AG04450 (cell line): Measurements from ENCODE around the gene KIF2A. TPM values are rescaled to one million over a fixed set of nuclear protein-coding genes. Genes with fewer than 3 reads are reported as not detected.

ENCODE experiments used
- CTCF ChIA-PET: fragments of 300-600, 350-600 bp; formaldehyde crosslinking; extraction: SDS; loops from one replicate; lab custom pipeline; 2022; ENCODE audit warnings: antibody characterized with exemption, inconsistent platforms; lab: Charles Lee
- POLR2A ChIA-PET: fragments of 350-600 bp; formaldehyde crosslinking; extraction: SDS; loops from one replicate; lab custom pipeline; 2021; ENCODE audit warnings: antibody characterized with exemption, inconsistent platforms; lab: Yijun Ruan, JAX
- DNase-seq: peaks from one replicate; pipeline ENCODE4 v3.0.0-alpha.2; 2011; ENCODE audit warnings: low read depth, low spot score
- H3K27ac ChIP-seq: one replicate; pipeline ENCODE4 v1.5.1; 2012; ENCODE audit warnings: low read depth, low read length, control low read depth
- H3K27me3 ChIP-seq: one replicate; pipeline ENCODE4 v1.6.0; 2012; ENCODE audit warnings: low read length; ENCODE audit not compliant: control insufficient read depth, insufficient read depth
- H3K4me3 ChIP-seq: 2 replicates; pipeline ENCODE4 v1.5.1; 2011; ENCODE audit warnings: mild to moderate bottlenecking, low read depth, low read length, control low read depth
- H3K9me3 ChIP-seq: 2 replicates; pipeline ENCODE4 v1.5.1; 2012; ENCODE audit warnings: low read length; ENCODE audit not compliant: control insufficient read depth, insufficient read depth
- CTCF ChIP-seq: IDR thresholded peaks from 2 replicates; pipeline ENCODE4 v1.5.1; 2011; ENCODE audit warnings: low read depth, low read length, control low read depth, inconsistent platforms
- polyA plus RNA-seq: library from polyadenylated mRNA; depleted of rRNA; stranded (reverse); fragments of >200 nt; gene quantifications from 2 replicates; pipeline ENCODE4 v1.2.3, GENCODE V29; 2011

The KIF2A gene
- polyA plus RNA-seq, 1 experiment = 50.8 TPM

GRCh38 chr5:62403411-62404250, 97.6 kb downstream of the KIF2A start, which contains the start of gene DIMT1:
DIMT1 (minus strand) TSS chr5:62403905; CDS start chr5:62403772, 133 bp downstream.
- POLR2A ChIA-PET = interaction anchor here (0.6 to 2.6 kb wide), 9 partner anchors 8 to 98 kb away, joined by 3 to 30 read pairs (median 3); partner anchors contain the start of genes IPO11 and KIF2A
- peak; percentile 93 for DNase-seq
- TF ChIP-seq CTCF = no peak
- CTCF ChIA-PET = interaction anchor here (1.0 to 3.2 kb wide), 6 partner anchors 10 to 375 kb away, joined by 3 to 12 read pairs (median 4); no protein-coding TSS in a partner anchor
- Histone ChIP-seq H3K4me3 (peak within 1 kb of the TSS; percentile 87), H3K27me3 (no peaks in the 10 kb centered on the region), H3K9me3 (no peaks in the 10 kb centered on the region; the same call in 1 of the 2 replicates), H3K27ac (peak within 1 kb of the TSS; percentile 95)

GRCh38 chr5:62412549-62413329, 106.7 kb downstream of the KIF2A start, which contains the start of gene IPO11:
IPO11 (plus strand) TSS chr5:62412763; CDS start chr5:62437280, 24,517 bp downstream.
- Histone ChIP-seq H3K27me3 (no peaks in the 10 kb centered on the region), H3K27ac (peak within 1 kb of the TSS; percentile 57), H3K4me3 (peak within 1 kb of the TSS; percentile 95), H3K9me3 (no peaks in the 10 kb centered on the region; the same call in 1 of the 2 replicates)
- ChIA-PET CTCF (interaction anchor here (0.6 to 0.9 kb wide), 3 partner anchors 9 to 366 kb away, joined by 3 to 5 read pairs (median 3); partner anchors contain the start of gene DIMT1), POLR2A (interaction anchor here (2.1 kb wide), 1 partner anchor 9 kb away, joined by 30 read pairs; the partner anchor contains the start of gene DIMT1)
- DNase-seq = peak; percentile 98
- TF ChIP-seq CTCF = no peak

- no peak for DNase-seq
- Histone ChIP-seq H3K9me3 (no peaks in the 10 kb centered on the region; the same call in 1 of the 2 replicates), H3K4me3 (peak overlapping the region; percentile 95), H3K27ac (no peak overlapping the region), H3K27me3 (no peaks in the 10 kb centered on the region)
- no peak for TF ChIP-seq CTCF
- ChIA-PET POLR2A (interaction anchor here (2.1 kb wide), 1 partner anchor 10 kb away, joined by 30 read pairs; the partner anchor contains the start of gene DIMT1), CTCF (interaction anchor here (0.8 to 1.5 kb wide), 3 partner anchors 10 to 46 kb away, joined by 3 to 5 read pairs (median 4); partner anchors contain the start of gene DIMT1)
Measured at GRCh38 chr5:62413711-62414110, 107.7 kb downstream of the KIF2A start.

- ChIA-PET POLR2A (no interaction called here), CTCF (interaction anchor here (0.5 to 1.2 kb wide), 2 partner anchors 46 to 361 kb away, joined by 3 to 4 read pairs; no protein-coding TSS in a partner anchor)
- Histone ChIP-seq H3K4me3 (no peak overlapping the region), H3K9me3 (no peaks in the 10 kb centered on the region), H3K27me3 (no peaks in the 10 kb centered on the region), H3K27ac (no peak overlapping the region)
- TF ChIP-seq CTCF = no peak
- no peak for DNase-seq
Measured at GRCh38 chr5:62418462-62419076, 112.6 kb downstream of the KIF2A start.
